Measurements from ENCODE around the gene ARHGAP36.

The ARHGAP36 gene

DNA sequence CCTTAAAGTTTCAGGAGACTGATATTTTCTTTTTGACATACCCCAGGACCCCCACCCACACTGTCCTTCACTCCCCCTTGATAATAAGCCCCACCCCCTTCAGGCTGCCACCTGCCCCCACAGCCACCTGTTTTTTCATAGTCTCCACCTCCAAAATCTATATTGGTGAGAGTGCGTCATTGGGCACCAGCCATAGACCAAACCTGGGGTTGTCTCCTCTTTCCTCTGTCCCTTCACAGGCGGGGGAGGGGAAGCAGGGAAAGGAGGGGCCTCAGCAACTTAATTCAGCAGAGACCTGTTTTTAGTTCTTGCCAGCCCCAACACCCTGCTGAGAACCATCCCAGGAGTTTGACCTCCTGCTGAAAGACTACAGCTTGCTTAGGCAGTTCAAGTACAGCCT, 1.1 kb downstream of the ARHGAP36 start:
- H3K36me3 Mint-ChIP-seq (ENCODE audit: insufficient read depth) = no peaks in the 10 kb centered on the region
- H3K4me3 Mint-ChIP-seq = no peak overlapping the region
- H3K9me3 Mint-ChIP-seq = no peaks in the 10 kb centered on the region
- DNase-seq (ENCODE audit: low spot score in 2 of 2) = no peak
- H3K27me3 Mint-ChIP-seq = peaks cover 23% of the 10 kb centered on the region
- no peak overlapping the region for H3K27ac Mint-ChIP-seq (ENCODE audit: low read depth)
- no peak for ATAC-seq (replicated peaks; ENCODE audit: extremely low read depth, poor library complexity, severe bottlenecking)
- no peaks in the 10 kb centered on the region for H3K4me1 Mint-ChIP-seq

- Mint-ChIP-seq H3K4me3 (no peak overlapping the region), H3K4me1 (no peaks in the 10 kb centered on the region), H3K36me3 (ENCODE audit: insufficient read depth) (no peaks in the 10 kb centered on the region), H3K9me3 (no peaks in the 10 kb centered on the region), H3K27ac (ENCODE audit: low read depth) (no peak overlapping the region), H3K27me3 (peaks cover 31% of the 10 kb centered on the region)
- DNase-seq (ENCODE audit: low spot score in 2 of 2) (no peak), ATAC-seq (replicated peaks; ENCODE audit: extremely low read depth, poor library complexity, severe bottlenecking) (no peak)
Observed at GRCh38 chrX:131060147-131060546, 2.0 kb downstream of the ARHGAP36 start.

DNA sequence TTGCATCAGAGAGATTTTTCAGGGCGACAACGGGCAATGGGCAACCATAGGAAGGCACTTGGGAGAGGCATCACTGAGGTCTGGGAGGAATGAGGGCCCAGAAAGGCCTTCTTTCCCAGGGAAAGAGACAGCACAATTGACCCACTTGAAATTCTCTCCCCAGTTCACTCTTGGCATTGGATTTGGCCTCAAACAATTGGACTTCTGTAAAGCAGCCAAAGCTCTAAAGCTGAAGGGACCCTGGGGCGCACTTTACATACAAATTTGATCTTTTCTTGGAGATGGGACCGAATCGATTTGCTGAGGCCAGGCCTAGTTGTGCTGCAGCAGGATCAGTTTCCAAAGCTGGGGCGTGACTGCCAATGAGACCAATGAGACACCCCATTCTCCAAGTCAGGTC, 3.2 kb downstream of the ARHGAP36 start:
- Mint-ChIP-seq H3K36me3 (ENCODE audit: insufficient read depth) (no peaks in the 10 kb centered on the region), H3K4me3 (no peak overlapping the region), H3K4me1 (no peaks in the 10 kb centered on the region), H3K27ac (ENCODE audit: low read depth) (no peak overlapping the region), H3K9me3 (no peaks in the 10 kb centered on the region), H3K27me3 (peaks cover 36% of the 10 kb centered on the region)
- DNase-seq (ENCODE audit: low spot score in 2 of 2) = no peak
- ATAC-seq (replicated peaks; ENCODE audit: extremely low read depth, poor library complexity, severe bottlenecking) = no peak

- no peak for ATAC-seq (replicated peaks; ENCODE audit: extremely low read depth, poor library complexity, severe bottlenecking)
- no peaks in the 10 kb centered on the region for H3K36me3 Mint-ChIP-seq (ENCODE audit: insufficient read depth)
- H3K4me3 Mint-ChIP-seq = no peak overlapping the region
- H3K9me3 Mint-ChIP-seq = no peaks in the 10 kb centered on the region
- H3K27me3 Mint-ChIP-seq = peaks cover 36% of the 10 kb centered on the region
- no peak for DNase-seq (ENCODE audit: low spot score in 2 of 2)
- no peaks in the 10 kb centered on the region for H3K4me1 Mint-ChIP-seq
- no peak overlapping the region for H3K27ac Mint-ChIP-seq (ENCODE audit: low read depth)
Observed at GRCh38 chrX:131063613-131064012, 5.5 kb downstream of the ARHGAP36 start.

DNA sequence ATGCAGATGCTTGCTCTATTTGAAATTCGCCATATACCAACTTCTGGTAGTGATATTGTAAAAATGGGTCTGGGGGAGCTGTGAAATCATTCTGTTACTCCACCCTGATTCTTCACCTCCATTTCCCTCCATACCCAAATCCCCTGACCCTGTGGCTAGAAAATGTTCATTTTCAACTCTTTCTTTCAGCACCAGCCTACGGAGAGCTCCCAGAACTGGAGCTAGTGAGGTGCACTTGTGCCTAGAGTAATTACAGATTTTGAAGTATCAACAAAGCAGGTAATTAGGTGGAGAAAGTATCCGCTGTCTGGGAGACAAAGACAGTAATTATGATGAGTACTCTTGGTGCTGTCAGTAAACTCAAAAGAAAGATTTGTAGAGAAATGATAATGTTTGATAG, 8.1 kb downstream of the ARHGAP36 start:
- H3K9me3 Mint-ChIP-seq = no peaks in the 10 kb centered on the region
- peaks cover 30% of the 10 kb centered on the region for H3K27me3 Mint-ChIP-seq
- no peak overlapping the region for H3K4me3 Mint-ChIP-seq
- H3K4me1 Mint-ChIP-seq = no peaks in the 10 kb centered on the region
- ATAC-seq (replicated peaks; ENCODE audit: extremely low read depth, poor library complexity, severe bottlenecking) (no peak), DNase-seq (ENCODE audit: low spot score in 2 of 2) (no peak)
- no peak overlapping the region for H3K27ac Mint-ChIP-seq (ENCODE audit: low read depth)
- no peaks in the 10 kb centered on the region for H3K36me3 Mint-ChIP-seq (ENCODE audit: insufficient read depth)

DNA sequence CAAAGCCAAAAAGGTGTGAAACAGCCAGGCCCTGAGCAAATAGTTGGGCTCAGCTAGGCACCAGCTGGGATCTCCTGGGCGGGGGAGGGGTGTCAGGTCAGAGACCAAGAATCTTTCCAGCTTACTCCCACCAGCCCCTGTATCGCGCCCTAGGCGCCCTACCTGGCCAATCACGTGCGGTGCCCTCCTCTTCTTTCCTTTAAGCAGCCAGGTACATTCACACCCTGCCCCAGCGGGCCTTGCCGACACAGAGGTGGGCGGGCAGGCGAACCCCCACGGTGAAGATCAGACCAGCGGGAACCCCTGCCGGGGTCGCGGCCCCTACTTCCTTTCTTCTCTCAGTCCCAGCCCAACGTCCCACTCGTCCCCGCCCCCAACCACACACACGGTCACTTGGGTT, 9.1 kb downstream of the ARHGAP36 start:
- DNase-seq (ENCODE audit: low spot score in 2 of 2) (no peak), ATAC-seq (replicated peaks; ENCODE audit: extremely low read depth, poor library complexity, severe bottlenecking) (no peak)
- Mint-ChIP-seq H3K4me1 (no peaks in the 10 kb centered on the region), H3K36me3 (ENCODE audit: insufficient read depth) (no peaks in the 10 kb centered on the region), H3K27me3 (peaks cover 40% of the 10 kb centered on the region), H3K9me3 (no peaks in the 10 kb centered on the region), H3K4me3 (no peak overlapping the region), H3K27ac (ENCODE audit: low read depth) (no peak overlapping the region)

DNA sequence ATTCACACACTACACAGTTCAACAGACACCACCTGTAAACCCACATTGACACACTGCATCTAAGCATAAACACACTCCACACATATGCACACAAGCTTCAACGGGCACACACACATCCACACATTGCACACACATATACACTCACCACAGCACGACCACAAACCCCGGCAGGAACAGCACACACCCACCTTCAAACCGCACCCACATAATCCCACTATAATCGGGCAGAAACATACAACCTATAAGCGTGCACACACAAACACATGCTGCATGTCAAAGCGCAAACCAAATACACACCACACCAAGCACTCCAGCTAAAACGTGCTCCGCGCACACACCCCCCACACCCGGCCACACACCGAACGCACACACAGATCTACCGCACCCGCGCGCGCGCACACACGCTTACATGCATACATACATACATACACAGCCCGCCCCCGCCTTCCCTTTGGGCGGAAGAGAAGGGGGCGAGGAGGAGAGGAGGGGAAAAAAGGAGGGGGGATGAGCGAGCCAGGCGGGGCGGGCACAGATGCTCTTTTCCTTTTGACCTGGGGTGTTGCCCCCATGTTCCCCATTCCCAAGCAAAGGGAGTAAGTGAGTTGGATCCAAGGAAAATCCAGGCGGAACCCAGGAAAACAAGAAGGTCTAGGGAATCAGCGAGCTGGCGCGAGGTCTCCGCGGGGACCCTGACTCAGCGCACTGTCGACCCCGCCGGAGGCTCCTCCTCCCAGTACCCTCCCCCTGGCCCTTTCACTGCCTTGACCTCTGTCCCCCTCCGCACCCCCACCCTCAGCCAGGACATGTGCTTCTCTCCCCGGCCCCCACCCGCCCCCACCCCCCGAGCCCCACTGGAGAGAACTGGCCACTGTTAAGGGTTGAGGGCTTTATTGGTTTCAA, 9.9 kb downstream of the ARHGAP36 start:
- Mint-ChIP-seq H3K27me3 (peaks cover 47% of the 10 kb centered on the region), H3K27ac (ENCODE audit: low read depth) (no peak overlapping the region), H3K36me3 (ENCODE audit: insufficient read depth) (no peaks in the 10 kb centered on the region)

GRCh38 chrX:131068945-131069719, 11.0 kb downstream of the ARHGAP36 start:
- Mint-ChIP-seq H3K27ac (ENCODE audit: low read depth) (no peak overlapping the region), H3K36me3 (ENCODE audit: insufficient read depth) (no peaks in the 10 kb centered on the region), H3K4me3 (no peak overlapping the region), H3K9me3 (no peaks in the 10 kb centered on the region), H3K27me3 (peaks cover 45% of the 10 kb centered on the region), H3K4me1 (no peaks in the 10 kb centered on the region)
- ATAC-seq (replicated peaks; ENCODE audit: extremely low read depth, poor library complexity, severe bottlenecking) (no peak), DNase-seq (ENCODE audit: low spot score in 2 of 2) (no peak)

More for the DNA sequence above, 9.9 kb downstream of the ARHGAP36 start:
- ATAC-seq (replicated peaks; ENCODE audit: extremely low read depth, poor library complexity, severe bottlenecking) = no peak
- H3K9me3 Mint-ChIP-seq = no peaks in the 10 kb centered on the region
- no peak for DNase-seq (ENCODE audit: low spot score in 2 of 2)
- H3K4me3 Mint-ChIP-seq = no peak overlapping the region
- H3K4me1 Mint-ChIP-seq = no peaks in the 10 kb centered on the region

GRCh38 chrX:131072871-131073571, 14.9 kb downstream of the ARHGAP36 start:
- Mint-ChIP-seq H3K4me1 (no peaks in the 10 kb centered on the region), H3K36me3 (ENCODE audit: insufficient read depth) (no peaks in the 10 kb centered on the region), H3K27me3 (peaks cover 33% of the 10 kb centered on the region)

GRCh38 chrX:131073607-131074006, 15.5 kb downstream of the ARHGAP36 start:
- ATAC-seq (replicated peaks; ENCODE audit: extremely low read depth, poor library complexity, severe bottlenecking) (no peak), DNase-seq (ENCODE audit: low spot score in 2 of 2) (no peak)
- Mint-ChIP-seq H3K27me3 (peaks cover 34% of the 10 kb centered on the region), H3K9me3 (no peaks in the 10 kb centered on the region), H3K27ac (ENCODE audit: low read depth) (no peak overlapping the region), H3K4me1 (no peaks in the 10 kb centered on the region), H3K4me3 (no peak overlapping the region), H3K36me3 (ENCODE audit: insufficient read depth) (no peaks in the 10 kb centered on the region)

More at GRCh38 chrX:131072871-131073571, 14.9 kb downstream of the ARHGAP36 start:
- ATAC-seq (replicated peaks; ENCODE audit: extremely low read depth, poor library complexity, severe bottlenecking) = no peak
- Mint-ChIP-seq H3K4me3 (no peak overlapping the region), H3K9me3 (no peaks in the 10 kb centered on the region), H3K27ac (ENCODE audit: low read depth) (no peak overlapping the region)
- DNase-seq (ENCODE audit: low spot score in 2 of 2) = no peak

- no peak for DNase-seq (ENCODE audit: low spot score in 2 of 2)
- Mint-ChIP-seq H3K4me1 (no peaks in the 10 kb centered on the region), H3K4me3 (no peak overlapping the region), H3K27me3 (peaks cover 62% of the 10 kb centered on the region), H3K27ac (ENCODE audit: low read depth) (no peak overlapping the region), H3K9me3 (peaks cover 4% of the 10 kb centered on the region), H3K36me3 (ENCODE audit: insufficient read depth) (no peaks in the 10 kb centered on the region)
- ATAC-seq (replicated peaks; ENCODE audit: extremely low read depth, poor library complexity, severe bottlenecking) = no peak
Observed at GRCh38 chrX:131081772-131082740, 23.9 kb downstream of the ARHGAP36 start.
